ENCODE data around the gene MITF.
"Not testable (repeated sequence)": the region's sequence is repeated elsewhere in the genome, so short reads cannot be mapped to it uniquely, and the experiment has no call there.

Gene MITF

DNA sequence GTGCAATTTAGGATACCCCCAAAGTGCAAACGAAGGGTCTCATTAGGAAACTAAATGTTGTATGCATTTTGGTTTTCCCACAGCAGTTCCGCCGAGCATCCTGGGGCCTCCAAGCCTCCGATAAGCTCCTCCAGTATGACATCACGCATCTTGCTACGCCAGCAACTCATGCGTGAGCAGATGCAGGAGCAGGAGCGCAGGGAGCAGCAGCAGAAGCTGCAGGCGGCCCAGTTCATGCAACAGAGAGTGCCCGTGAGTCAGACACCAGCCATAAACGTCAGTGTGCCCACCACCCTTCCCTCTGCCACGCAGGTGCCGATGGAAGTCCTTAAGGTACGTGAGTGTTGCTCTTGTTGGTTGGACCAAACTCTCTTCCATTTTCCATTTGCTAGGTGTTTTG lies 139.8 kb downstream of the MITF start:
- no peak for DNase-seq

DNA sequence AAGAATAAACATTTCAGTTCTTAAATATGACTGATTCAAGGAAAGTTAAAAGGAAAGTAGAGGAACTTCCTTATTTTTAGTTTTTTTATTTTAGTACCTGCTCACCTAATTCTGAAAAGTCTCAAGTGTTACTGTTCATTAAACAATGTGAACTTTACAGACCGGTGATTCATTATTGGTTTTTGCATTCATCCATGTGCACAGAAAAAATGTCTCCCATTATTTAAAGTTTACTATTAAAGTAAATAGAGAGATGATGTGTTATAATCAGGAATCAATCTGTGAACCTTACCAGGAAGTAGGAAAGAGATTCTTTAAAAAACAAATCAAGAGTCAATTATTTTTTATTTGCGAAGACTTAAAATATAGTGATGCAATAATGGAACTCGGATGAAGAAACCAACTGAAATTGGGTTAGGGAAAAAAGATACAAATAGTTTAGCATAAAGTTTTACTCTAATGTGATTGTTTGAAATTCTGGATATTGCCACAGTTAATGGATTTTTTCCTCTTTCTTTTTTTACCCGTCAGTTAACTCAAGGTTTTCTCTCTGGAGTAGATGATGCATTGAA lies 140.9 kb downstream of the MITF start:
- no peak for DNase-seq

DNA sequence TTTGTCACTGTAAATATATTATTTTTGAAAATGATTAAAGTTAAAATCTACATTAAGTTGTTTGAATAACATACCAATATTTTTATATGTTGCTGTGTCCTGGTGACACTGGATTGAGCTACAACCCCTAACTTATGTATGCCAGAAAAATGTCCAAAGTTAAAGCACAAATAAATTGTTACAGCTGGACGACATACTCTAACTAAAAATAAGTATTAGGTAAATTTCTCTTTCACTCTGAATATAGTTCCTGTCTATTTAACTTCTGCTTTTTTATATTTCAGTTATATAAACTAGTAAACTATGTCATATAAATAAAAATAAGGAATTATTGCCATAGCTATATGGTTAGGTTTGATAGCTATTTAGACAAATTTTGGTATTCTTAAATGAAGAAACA lies 141.8 kb downstream of the MITF start:
- DNase-seq: no peak

DNA sequence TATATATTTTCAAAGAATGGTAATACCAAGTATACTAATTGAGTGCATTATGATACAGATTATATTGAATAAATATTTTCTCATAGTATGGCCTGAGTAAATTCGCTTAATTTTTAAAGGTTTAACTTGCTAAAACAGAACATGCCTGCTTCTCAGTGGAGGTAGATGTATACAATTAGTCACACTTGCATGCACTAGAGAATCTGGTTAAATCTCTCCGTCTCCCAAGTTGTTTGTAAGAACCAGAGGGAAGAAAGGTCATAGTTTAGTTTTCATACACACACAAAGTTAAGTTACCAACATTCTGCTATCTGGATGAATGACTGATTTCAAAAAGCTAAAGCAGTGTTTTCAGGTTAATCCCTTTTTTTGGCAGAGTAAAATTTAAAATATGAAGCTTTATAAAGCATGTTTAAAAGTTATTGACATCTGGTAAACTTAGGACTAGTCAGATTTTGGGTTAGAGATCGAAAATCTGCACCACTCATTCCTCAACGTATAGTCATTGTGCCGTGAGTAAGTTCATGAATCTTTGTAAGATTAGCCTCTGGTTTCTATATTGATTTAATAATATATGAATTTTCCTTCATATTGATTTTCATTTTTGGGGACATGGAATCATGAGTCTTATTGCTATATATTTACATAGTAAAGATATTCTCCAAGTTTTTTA lies 142.6 kb downstream of the MITF start:
- no peak for DNase-seq

DNA sequence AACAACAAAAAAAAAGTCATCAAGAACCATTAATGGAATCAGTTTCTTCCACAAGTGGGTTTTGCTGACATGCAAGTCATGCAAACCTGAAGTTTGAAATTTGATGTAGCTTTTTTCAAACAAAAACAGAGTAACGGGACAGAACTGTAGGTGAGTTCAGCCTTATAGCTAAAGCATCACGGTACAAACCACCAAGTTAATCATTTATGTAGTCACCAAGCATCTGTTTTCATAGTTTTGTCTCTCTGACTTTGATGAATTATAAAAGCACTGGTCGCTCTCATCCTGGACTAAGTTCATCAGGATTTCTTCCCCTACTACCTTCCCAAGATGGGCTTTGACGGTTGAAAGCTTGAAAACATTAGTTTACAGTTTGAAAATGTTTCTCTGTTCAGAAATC lies 143.3 kb downstream of the MITF start:
- no peak for DNase-seq

DNA sequence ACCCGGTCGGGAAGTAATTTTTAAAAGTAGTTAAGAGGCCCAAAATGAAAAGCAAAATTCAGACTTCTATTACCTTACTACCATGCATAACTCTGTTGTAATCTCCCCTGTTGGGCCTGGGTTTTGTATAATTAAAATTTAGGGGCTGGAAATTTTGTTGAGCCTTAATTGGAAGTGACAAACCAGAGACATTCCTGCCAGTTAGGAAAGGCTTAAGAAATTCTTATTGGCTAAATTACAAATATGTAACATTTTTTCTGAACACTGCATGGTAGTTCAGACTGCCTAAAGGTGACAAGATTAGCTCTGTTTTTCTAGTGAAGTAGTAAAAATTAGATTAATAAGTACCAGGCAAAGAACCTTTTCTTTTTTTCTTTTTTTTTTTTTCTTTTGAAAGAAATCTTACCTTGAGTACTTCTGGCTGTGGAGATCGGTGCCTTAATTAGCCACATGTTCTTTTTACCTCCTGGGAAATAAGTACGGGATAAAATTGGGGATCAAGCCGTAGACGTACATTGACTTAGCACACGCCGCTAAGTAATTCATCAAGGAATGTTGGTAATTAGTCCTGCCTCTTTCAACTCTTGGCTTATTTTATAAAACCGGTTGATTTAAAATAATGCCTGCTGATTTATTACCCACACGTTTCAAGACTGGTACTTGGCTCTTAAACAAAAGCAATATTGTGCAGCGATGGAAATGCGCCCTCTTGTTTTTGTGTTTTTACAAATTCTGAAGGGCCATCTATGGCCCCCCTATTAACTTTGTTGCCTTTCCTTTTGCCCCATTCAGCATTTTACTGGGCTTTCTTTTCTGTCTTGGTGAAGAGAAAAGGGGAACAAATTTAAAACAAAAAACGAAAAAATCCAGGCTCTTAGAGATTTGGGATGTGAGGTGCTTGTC lies 149.0 kb downstream of the MITF start:
- no peak for DNase-seq

DNA sequence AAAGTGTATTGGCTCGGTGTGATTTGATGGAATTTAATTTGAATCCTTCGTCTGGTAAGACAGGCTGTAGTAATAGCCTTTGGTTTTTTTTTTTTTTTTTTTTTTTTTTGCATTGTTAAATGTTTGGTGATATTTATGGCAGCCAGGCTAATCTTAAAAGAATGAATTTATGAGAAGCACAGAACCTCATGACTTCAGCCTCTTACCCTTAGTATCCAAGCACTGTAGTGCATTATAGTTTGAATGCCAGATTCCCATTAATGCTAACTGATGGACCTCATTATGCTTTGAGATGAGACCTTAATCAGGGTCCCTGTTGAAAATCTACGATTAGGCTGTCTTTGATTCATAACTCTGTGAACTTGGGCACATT lies 149.7 kb downstream of the MITF start:
- no peak for DNase-seq

DNA sequence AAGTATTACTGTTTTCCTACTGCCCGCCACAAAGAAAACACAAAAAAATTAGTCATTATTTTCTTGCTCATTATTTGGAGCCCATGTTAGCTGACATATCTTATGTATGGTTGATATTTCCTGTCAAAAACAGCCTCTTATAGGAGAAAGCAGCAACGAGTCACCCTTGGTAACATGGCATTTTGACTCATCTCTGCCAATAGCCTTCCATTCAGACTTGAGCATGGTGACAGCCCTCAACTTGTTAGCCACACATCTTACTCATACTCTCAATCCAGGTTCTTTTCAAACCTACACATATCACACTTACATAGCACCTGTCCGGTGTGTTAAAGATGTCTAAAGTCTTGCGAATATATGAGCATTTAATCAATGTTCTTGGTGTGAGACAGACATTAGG lies 150.8 kb downstream of the MITF start:
- no peak for DNase-seq

DNA sequence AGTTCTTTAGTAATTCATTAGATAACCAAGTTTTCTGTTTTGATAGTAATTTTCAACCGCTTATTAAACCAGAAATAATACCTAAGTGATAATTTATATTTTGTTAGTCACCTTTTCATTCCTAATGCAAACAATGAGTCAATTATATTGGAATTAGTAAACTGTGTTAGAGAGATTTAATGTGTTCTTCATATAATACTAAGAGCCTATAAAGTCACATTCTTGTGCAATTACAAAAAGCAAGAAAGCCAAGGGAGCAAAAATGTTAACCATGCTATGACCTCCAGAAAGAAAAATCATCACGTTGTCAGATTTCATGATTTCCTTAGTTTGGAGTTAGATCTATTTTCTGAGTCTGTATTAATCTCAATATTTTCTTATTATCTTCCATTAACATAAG lies 151.4 kb downstream of the MITF start:
- no peak for DNase-seq

DNA sequence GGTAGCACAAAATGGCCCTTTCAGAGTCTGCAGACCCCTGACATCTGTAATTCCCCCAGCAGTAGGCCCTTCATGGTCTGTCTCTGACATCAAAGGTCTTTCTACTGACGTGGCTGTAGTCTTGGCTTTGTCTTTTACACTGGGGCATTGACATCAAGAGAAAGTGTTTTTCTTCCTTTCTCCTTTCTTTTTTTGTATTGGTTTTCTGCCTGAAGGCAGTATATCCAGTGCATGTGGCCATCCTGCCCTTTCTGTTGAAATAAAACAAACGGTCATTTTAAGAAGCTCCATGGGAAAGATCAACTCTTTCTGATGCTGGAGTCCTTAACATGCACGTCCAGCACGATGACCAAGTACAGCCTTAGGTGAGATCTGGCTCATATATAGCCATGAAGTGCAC lies 153.4 kb downstream of the MITF start:
- no peak for DNase-seq

DNA sequence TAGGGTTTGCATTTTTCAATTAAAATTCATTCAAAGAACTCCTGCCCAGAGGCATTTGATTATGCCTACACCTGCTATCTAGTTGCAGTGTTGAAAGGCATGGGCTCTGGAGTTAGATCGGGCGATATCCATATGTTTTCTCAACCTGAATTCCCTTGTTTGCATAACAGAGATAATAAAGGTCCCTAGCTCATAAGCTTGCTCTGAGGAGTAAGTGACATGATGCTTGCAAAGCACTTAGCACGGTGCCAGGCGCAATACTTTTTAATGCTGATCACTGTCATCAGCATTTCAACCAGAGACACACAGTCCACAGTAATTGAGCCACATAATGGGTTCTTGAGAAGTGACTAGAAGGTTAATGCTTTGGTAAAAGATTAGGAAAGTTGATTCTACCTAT lies 154.0 kb downstream of the MITF start:
- no peak for DNase-seq

DNA sequence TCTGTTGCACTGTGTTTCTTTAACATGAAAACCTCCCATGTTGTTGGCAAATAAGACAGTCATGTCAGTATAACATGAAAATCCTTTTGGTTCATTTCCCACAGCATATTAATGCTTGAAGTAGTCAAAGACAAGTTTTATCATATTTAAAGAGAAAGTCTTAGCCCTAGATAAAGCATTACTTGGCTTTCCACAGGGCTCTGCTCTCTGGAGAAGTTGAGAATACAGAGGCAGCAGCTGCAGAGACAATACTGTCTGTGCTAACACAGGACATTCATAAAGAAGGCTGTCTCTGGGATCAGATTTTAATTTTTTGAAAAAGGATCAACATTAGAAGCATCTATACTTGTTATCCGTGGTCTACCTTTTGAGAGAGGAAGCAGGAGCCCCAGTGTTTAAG lies 156.8 kb downstream of the MITF start:
- no peak for DNase-seq

DNA sequence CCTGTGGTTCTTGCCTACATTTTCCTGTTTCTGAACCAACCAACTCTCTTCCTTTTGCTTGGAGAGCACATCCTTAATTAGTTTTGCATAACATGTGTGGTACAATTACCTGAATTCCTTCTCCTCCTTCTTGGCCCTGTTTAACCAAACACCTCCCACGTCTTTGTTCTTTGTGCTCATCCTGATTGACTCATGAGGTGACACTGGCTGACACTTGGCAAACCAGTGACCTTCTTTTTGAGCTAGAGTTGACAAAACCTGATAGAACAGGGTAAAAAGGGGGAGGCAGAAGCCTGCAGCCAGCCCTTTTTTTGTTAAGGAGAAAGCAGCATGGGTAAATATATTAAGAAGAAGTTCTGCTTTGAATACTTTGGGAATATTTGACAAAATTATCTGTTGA lies 161.1 kb downstream of the MITF start:
- no peak for DNase-seq

DNA sequence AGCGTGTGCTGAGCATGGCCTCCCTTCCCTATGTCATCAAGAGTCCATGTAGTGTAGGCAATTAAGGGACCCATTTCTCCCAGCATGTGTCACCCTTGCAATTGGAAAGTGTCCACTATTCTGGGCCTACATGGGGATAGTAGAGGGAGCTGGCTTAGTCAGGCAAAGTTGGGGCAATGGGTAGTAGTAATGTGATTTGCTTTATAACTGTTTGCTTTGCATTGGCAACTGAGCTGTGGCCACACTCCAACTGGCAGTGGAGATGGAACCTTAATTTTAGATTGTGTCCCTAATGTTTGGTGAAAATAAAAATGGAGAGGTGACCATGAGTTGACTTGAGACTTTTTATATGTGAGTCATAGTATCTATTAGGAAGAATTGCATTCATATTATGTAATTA lies 162.5 kb downstream of the MITF start:
- no peak for DNase-seq

DNA sequence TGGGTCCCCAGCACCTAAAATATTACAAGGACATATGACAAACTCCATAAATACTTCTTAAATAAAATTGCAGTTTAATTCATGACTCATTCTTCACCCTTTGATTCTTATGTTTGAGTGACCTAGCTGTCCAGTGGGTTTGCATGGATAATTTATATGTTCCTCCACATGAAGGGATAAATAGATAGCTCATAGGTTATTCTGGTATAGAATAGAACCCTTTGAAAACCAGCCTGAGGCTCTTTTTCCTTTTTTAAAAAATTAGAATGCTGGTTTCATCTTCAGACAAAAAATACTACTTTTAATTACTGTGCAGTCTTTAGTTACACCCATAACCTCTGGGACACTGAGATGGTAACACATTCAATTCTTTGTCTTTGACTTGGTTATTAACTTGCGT lies 163.1 kb downstream of the MITF start:
- no peak for DNase-seq

DNA sequence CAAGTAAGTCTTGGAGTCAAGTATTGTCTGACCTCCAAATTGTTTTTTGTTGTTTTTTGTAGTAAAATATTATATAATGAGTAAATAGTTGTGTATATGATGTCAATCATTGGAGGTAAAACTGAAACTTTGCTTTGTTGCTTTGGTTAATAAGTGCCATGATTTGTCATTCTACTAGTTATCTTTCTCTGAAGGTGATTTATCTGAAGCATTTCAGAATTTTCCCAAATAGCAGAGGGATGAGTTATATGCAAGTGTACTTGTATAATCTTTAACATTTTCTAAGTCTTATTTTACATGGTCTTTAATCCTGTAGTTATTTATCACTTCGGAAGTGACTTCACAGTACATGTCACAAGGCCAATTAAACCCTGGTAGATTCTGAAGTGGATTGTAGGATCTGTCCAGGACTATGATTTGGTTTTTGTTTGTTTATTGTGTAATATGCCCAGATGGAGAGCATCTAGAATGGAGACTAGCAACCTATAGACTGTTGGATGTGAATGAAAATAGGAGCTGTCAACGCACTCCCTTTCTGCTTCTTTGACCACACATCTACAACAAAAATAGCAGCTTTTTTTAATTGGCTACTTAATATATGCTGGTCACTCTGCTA lies 167.2 kb downstream of the MITF start:
- DNase-seq: no peak

DNA sequence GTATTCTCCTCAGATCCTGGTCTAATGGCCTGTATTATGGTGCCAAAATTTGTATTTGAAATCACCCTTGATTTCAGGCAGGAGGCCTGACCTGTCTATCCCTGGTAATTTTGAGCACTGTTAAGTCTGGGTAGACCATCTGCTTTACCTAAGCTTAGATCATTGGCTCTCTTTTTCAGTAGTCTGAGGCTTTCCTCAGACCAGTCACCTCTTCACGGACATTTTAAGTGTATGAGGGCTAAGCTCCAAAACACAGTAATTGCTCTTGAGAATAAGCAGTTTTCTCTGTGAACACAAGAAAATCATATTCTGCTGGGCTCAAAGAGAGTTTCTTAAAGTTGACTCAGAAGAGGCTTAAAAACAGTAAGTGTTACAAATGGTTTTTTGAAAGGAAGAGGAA lies 168.3 kb downstream of the MITF start:
- no peak for DNase-seq

DNA sequence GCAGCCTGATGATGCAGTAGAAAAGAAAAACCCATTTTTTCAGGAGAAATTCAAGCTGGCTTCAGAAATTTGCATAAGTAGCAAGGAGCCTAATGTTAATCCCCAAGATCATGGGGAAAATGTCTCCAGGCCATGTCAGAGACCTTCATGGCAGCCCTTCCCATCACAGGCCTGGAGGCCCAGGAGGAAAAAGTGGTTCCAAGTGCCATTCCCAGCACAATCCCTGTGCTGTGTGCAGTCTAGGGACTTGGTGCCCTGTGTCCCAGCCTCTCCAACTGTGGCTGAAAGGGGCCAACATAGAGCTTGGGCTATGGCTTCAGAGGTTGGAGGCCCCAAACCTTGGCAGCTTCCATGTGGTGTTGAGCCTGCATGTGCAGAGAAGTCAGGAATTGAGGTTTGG lies 170.6 kb downstream of the MITF start:
- DNase-seq: not testable (repeated sequence)

DNA sequence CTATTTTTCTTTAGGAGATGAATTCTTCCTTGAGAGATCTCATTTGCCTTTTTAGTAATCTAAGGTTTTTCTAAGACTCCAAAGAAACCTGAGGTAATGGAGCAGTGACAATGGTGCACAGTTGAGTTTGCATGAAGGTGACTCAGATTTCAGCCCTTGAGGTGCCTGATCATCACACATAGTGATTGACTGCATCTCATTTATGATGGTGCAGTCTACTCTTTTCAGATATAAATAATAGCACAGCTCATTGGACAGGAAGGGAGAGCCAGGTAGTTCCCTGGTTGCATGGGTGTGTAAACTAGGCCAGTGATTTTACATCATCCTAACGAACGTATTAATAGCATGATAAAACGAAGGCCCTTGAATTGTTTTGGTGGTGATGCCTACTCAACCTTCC lies 174.2 kb downstream of the MITF start:
- no peak for DNase-seq

DNA sequence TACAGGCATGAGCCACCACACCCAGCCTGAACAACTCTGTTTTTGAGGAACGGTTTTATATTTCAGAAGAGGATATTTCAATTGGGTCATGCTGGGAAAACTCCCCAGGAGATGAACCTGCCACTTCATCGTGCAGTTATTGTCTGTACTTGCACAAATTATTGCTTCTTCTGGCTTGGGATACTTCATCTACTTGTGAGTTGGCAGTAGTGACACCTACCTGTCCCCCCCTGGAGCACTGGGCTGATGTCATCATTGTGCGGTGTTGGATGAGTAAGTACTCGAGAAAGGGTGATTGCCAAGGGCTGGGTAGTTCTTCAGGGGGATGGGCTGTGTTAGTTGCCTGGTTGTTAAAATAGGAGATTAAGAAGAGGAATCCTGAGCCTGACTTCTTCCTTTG lies 175.1 kb downstream of the MITF start:
- DNase-seq: no peak

DNA sequence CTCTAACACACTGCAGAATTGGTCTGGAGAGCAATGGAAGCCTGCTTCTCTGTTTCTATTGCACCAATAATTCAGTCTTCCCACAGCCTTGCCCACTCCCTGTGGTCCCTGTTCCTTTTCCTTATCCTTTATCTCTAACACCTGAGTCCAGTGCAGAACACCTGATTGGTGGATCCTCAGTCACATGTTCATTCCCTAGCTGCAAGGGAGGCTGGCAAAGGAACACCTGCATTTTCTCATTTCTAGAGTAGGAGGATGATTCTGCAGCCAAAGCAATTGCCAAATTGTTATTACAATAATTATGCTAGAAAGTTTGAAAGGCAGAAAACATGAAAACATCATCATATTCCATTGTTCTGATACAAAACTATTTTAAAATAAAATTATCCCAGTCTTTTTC lies 176.5 kb downstream of the MITF start:
- DNase-seq: no peak

DNA sequence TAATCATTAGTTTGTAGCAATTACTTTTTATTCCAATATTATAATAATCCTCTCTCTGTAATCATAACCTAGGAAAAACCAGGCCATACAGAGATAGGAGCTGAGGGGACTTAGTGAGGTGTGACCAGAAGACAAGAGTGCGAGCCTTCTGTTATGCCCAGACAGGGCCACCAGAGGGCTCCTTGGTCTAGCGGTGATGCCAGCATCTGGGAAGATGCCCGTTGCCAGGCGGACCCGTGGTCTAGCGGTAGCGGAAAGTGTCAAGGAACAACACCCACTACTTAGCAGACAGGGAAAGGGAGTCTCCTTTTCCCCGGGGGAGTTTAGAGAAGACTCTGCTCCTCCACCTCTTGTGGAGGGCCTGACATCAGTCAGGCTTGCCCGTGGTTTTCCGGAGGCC lies 180.7 kb downstream of the MITF start:
- DNase-seq: not testable (repeated sequence)

DNA sequence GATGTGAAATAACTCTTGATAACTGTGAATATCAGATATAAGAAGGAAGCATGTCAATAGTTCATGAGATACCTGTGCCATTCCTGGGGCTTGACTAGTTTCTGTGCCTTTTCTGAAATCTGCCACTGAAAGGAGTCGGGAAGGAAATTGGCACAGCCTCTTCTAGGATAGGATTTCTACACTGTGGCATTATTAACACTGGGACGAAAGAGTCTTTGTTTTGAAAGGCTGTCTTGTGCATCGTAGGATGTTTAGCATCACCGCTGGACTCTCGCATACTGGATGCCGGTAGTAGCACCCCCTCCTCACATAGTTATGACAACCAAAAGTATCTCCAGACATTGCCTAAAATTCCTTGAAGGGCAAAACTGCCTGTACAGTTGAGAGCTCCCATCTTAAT lies 182.4 kb downstream of the MITF start:
- no peak for DNase-seq

DNA sequence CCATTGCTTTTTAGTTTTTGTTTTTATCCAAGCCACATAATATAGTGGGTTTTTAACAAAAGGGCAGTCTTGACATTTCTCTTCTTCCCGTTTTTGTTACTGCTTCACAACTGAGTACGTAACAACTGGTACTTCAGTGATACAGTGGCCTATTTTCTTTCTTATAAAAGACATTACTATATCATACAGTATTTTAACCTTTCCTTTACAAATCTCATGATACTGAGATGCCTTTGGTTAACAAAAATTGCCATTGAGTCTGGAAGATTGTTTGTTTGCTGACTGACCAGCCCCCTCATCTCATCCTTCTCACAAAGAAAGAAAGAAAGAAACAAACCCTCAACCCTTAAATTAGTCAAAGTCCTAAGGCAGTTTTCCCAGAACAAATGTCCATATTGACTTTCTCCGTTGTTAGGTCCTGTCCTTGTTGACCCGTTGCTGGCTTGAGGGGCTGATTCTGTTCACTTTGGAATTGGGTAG lies 183.3 kb downstream of the MITF start:
- no peak for DNase-seq
